ENCODE measurements around the gene KCTD13.

DNA sequence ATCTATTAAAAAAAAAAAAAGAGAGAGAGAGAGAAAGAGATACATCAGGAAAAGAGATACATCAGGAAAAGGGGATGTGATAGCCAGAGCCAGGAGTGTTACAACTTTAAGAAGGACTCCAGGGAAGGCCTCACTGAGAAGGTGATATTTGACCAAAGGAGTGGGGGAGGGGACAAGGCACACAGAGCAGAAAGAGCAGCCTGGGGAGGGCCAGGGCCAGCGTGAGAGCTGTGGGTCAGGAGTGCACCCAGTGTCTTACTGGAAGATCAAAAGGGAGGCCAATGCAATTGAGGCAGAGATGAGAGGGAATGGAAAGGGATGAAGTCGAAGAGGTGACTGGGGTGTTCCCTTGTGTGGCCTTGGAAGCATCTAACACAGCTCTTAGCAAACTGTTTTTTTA is 18.1 kb downstream of the KCTD13 start:
- TF ChIP-seq, protein P1, sequence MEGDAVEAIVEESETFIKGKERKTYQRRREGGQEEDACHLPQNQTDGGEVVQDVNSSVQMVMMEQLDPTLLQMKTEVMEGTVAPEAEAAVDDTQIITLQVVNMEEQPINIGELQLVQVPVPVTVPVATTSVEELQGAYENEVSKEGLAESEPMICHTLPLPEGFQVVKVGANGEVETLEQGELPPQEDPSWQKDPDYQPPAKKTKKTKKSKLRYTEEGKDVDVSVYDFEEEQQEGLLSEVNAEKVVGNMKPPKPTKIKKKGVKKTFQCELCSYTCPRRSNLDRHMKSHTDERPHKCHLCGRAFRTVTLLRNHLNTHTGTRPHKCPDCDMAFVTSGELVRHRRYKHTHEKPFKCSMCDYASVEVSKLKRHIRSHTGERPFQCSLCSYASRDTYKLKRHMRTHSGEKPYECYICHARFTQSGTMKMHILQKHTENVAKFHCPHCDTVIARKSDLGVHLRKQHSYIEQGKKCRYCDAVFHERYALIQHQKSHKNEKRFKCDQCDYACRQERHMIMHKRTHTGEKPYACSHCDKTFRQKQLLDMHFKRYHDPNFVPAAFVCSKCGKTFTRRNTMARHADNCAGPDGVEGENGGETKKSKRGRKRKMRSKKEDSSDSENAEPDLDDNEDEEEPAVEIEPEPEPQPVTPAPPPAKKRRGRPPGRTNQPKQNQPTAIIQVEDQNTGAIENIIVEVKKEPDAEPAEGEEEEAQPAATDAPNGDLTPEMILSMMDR (IDR thresholded peaks at IDR 0.05 in 4 of 5, conservative IDR thresholded peaks at IDR 0.05 in 1 of 5), result no peak
- no peak for TF ChIP-seq POLR2A (IDR thresholded peaks at IDR 0.05)

Measured in gastrocnemius medialis (tissue), 4 donors.